Liver (tissue), 9 donors: ENCODE measurements around the gene SIL1. TPM values are rescaled to one million over a fixed set of nuclear protein-coding genes. Genes with fewer than 3 reads are reported as not detected.

Source experiments
- DNase-seq: peaks from one replicate; pipeline ENCODE4 v3.0.0-alpha.2; 2017; ENCODE audit warnings: low spot score
- H3K27ac ChIP-seq, 2 donors: one replicate each; pipeline ENCODE4 v1.7.0; 2013; ENCODE audit warnings: inconsistent platforms in 2 of 2, low read length in 2 of 2, control low read depth in 1 of 2, low read depth in 1 of 2, mild to moderate bottlenecking in 1 of 2
- H3K27me3 ChIP-seq, 4 donors: one replicate each; pipeline versions ENCODE4 v1.6.1 to v1.7.0; 2013; ENCODE audit warnings: low read length in 3 of 4, inconsistent platforms in 1 of 4, mild to moderate bottlenecking in 1 of 4, moderate library complexity in 1 of 4; ENCODE audit not compliant: control insufficient read depth in 4 of 4, insufficient read depth in 4 of 4
- H3K36me3 ChIP-seq, 4 donors: one replicate each; pipeline versions ENCODE4 v1.6.1 to v1.7.0; 2013; ENCODE audit warnings: low read length in 3 of 4, mild to moderate bottlenecking in 3 of 4, low read depth in 1 of 4, moderate library complexity in 1 of 4; ENCODE audit not compliant: control insufficient read depth in 4 of 4, insufficient read depth in 3 of 4
- H3K4me1 ChIP-seq, 4 donors: one replicate each; pipeline versions ENCODE4 v1.6.1 to v1.7.0; 2013; ENCODE audit warnings: low read length in 3 of 4, mild to moderate bottlenecking in 3 of 4, moderate library complexity in 1 of 4; ENCODE audit not compliant: control insufficient read depth in 4 of 4, insufficient read depth in 4 of 4
- H3K4me3 ChIP-seq, 3 donors: one replicate each; pipeline versions ENCODE4 v1.6.1 to v1.7.0; 2013; ENCODE audit warnings: low read length in 3 of 3, control low read depth in 1 of 3, low read depth in 1 of 3, mild to moderate bottlenecking in 1 of 3
- H3K9ac ChIP-seq, 2 donors: one replicate each; pipeline ENCODE4 v1.7.0; 2013; ENCODE audit warnings: low read length in 2 of 2, mild to moderate bottlenecking in 2 of 2, moderate library complexity in 2 of 2, control low read depth in 1 of 2, low read depth in 1 of 2
- H3K9me3 ChIP-seq, 4 donors: one replicate each; pipeline versions ENCODE4 v1.6.1 to v1.7.0; 2013; ENCODE audit warnings: low read length in 3 of 4; ENCODE audit not compliant: control insufficient read depth in 4 of 4
- EGR1 ChIP-seq, 2 donors: IDR thresholded peaks; 2 replicates each; pipeline ENCODE4 v1.6.1; 2016 to 2018; ENCODE audit warnings: antibody characterized with exemption in 2 of 2, low read depth in 2 of 2
- FOXA1 ChIP-seq: IDR thresholded peaks from 2 replicates; pipeline ENCODE4 v1.6.1; 2016; ENCODE audit warnings: antibody characterized with exemption
- FOXA2 ChIP-seq: IDR thresholded peaks from 2 replicates; pipeline ENCODE4 v1.6.1; 2016; ENCODE audit warnings: antibody characterized with exemption
- GABPA ChIP-seq, 2 donors: IDR thresholded peaks in 1 of 2; conservative IDR thresholded peaks in 1 of 2; 2 replicates each; pipeline ENCODE4 v1.6.1; 2016; ENCODE audit warnings: antibody characterized with exemption in 2 of 2, mild to moderate bottlenecking in 1 of 2, moderate library complexity in 1 of 2
- HNF4G ChIP-seq: IDR thresholded peaks from 2 replicates; pipeline ENCODE4 v1.6.1; 2016; ENCODE audit warnings: antibody characterized with exemption
- JUND ChIP-seq, 2 donors: IDR thresholded peaks; 2 replicates each; pipeline ENCODE4 v1.6.1; 2016; ENCODE audit warnings: antibody characterized with exemption in 2 of 2
- NR2F2 ChIP-seq: IDR thresholded peaks from 2 replicates; pipeline ENCODE4 v1.6.1; 2016; ENCODE audit warnings: antibody characterized with exemption
- RAD21 ChIP-seq, 2 donors: IDR thresholded peaks; 2 replicates each; pipeline ENCODE4 v1.6.1; 2016; ENCODE audit warnings: antibody characterized with exemption in 2 of 2, mild to moderate bottlenecking in 2 of 2
- RXRA ChIP-seq, 2 donors: IDR thresholded peaks; 2 replicates each; pipeline ENCODE4 v1.6.1; 2017 to 2018; ENCODE audit warnings: antibody characterized with exemption in 2 of 2, mild to moderate bottlenecking in 1 of 2
- TAF1 ChIP-seq: conservative IDR thresholded peaks from 2 replicates; pipeline ENCODE4 v1.6.1; 2016; ENCODE audit warnings: antibody characterized with exemption, mild to moderate bottlenecking
- YY1 ChIP-seq: IDR thresholded peaks from 2 replicates; pipeline ENCODE4 v1.6.1; 2016; ENCODE audit warnings: antibody characterized with exemption, mild to moderate bottlenecking
- WGBS: extraction: QIAGEN DNeasy Blood & Tissue Kit; methylation state at CpG from one replicate; pipeline ENCODE4 v1.1.7; 2013; 5-methylcytosine and 5-hydroxymethylcytosine counted together
- polyA plus RNA-seq, 2 donors: library from polyadenylated mRNA; stranded (reverse) in 1 of 2; unstranded in 1 of 2; fragments of 200-250 nt in 1 of 2; fragments of >200 nt in 1 of 2; fragmentation: Nextera tagmentation in 1 of 2; extraction: Ambion mirVana in 1 of 2; gene quantifications; one replicate each; pipeline versions ENCODE4 v1.2.1 to v1.2.3, GENCODE V29; 2013 to 2015
- total RNA-seq, 2 donors: library from RNA; depleted of rRNA; stranded (reverse); fragments of >200 nt; gene quantifications; one replicate each; pipeline ENCODE4 v1.2.3, GENCODE V29; 2014
- TF ChIP-seq, protein P1 (sequence below): fragments of 150-350 bp; IDR thresholded peaks from 2 replicates; pipeline ENCODE4 v1.5.1; 2017; ENCODE audit warnings: improper control_type of control experiment, low read depth, low read length; ENCODE audit not compliant: missing input control
- TF ChIP-seq, protein P2 (sequence below): IDR thresholded peaks from 2 replicates; pipeline ENCODE4 v1.6.1; 2016; ENCODE audit warnings: antibody characterized with exemption
- TF ChIP-seq, protein P3 (sequence below): IDR thresholded peaks from 2 replicates; pipeline ENCODE4 v1.6.1; 2016; ENCODE audit warnings: antibody characterized with exemption
- TF ChIP-seq, protein P4 (sequence below): IDR thresholded peaks from 2 replicates; pipeline ENCODE4 v1.6.1; 2016; ENCODE audit warnings: antibody characterized with exemption
- donor health status: healthy.
- donor health status: healthy.
- donor health status: healthy.
- donor health status: healthy.
- donor health status: healthy.

Gene SIL1
- total and polyA plus RNA-seq, 4 donors = 38.1 to 95.1 (median 76.2) TPM

DNA sequence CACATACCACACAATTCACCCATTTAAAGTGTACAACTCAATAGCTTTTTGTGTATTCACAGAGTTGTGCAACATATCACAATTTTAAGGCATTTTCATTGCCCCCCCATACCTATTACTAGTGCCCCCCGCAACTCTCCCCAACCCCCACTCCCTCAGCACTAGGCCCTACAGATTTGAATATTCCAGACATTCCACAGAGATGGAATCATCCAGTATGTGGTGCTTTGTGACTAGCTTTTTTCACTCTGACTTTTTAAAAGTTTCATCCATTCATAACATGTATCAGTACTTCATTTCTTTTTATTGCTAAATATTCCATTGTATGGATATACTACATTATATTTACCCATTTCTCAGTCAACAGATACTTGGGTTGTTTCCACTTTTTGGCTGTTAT, 220.1 kb downstream of the SIL1 start (continued):
- no peak for TF ChIP-seq EGR1 (IDR thresholded peaks at IDR 0.05; ENCODE audit: low read depth in 2 of 2)
- TF ChIP-seq, protein P1, sequence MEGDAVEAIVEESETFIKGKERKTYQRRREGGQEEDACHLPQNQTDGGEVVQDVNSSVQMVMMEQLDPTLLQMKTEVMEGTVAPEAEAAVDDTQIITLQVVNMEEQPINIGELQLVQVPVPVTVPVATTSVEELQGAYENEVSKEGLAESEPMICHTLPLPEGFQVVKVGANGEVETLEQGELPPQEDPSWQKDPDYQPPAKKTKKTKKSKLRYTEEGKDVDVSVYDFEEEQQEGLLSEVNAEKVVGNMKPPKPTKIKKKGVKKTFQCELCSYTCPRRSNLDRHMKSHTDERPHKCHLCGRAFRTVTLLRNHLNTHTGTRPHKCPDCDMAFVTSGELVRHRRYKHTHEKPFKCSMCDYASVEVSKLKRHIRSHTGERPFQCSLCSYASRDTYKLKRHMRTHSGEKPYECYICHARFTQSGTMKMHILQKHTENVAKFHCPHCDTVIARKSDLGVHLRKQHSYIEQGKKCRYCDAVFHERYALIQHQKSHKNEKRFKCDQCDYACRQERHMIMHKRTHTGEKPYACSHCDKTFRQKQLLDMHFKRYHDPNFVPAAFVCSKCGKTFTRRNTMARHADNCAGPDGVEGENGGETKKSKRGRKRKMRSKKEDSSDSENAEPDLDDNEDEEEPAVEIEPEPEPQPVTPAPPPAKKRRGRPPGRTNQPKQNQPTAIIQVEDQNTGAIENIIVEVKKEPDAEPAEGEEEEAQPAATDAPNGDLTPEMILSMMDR = no peak

DNA sequence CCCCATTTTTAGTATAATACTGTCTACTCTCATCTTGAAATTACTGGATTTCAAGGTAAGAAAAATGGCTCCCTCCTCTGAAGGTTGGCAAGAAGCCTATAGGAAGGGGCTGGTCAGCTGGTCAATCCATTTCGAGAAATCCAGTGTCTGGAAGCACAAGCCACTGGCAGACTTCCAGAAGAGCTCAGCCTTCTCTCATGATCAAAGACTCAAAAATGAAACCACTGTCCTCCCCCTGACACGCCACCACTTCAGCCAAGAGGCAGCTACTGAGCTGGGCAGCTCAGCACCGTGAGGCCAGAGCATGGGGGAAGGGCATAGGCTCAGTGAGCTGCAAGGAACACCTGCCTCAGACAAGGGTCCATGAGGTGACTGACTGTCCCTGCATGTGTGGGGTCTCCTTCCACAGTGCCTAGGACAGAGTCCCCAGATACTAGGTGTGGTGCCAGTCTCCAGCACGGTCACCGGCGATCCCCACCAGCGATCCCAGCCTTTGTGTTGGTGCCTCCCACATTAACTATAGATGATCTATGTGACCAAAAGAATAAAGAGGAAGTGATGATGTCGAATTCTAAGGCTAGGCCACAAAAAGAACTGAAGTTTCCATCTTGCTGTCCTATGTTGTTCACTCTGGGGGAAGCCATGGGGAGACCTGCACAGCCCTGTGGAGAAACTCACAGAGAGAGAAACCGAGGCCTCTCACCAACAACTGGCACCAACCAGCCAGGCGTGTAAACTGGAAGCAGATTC, 222.9 kb downstream of the SIL1 start:
- DNase-seq = no peak
- WGBS = 87% methylated on average over 10 of the region's 10 CpGs
- no peak overlapping the region for H3K9ac ChIP-seq

DNA sequence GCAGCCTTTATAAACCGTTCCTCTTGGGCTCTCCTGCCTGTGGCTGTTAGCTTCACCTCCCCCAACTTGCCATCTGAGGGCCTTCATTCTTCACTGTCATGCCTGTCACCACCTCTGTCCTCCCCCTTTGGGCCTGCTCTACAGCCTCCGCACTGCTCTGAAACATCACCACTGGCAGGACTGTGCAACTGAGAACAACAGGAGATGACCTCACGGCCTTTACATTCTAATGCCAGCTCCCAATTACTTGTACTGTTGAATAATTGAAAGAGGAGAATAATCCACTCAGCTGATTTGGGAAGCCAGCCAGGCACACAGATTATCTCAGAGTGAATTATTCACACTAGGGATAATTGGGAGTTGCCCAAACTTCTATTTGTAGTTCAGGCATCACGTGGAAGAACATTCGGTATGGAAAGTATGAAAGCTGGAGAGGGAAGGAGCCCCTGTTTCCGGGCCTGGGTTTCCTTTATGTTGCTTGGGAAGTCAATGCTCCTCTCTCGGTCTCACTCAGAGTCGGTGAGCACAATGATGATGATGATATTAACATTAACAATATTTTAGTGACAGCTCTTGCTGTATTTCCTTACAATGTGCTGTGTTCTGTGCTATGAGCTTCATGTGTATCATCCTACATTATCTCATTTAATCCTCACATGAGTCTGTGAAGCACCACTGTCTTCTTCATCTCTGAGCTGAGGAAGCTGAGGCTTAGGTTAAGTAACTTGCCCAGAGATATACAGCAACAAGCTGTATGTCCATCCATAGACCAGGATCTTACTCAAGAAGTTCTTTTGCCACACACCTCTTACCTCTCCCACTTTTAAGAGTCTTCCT, 223.7 kb downstream of the SIL1 start:
- DNase-seq = no peak
- 77% methylated on average over 8 of the region's 8 CpGs for WGBS
- Histone ChIP-seq H3K9ac (no peak overlapping the region), H3K27ac (peak overlapping the region; percentile 24 to 31), H3K27me3 (no peaks in the 10 kb centered on the region), H3K36me3 (no peaks in the 10 kb centered on the region), H3K9me3 (no peaks in the 10 kb centered on the region), H3K4me3 (no peak overlapping the region), H3K4me1 (no peaks in the 10 kb centered on the region)
- TF ChIP-seq JUND (IDR thresholded peaks at IDR 0.05) = peak in 1 of 2 donors; percentile 13
- TF ChIP-seq NR2F2 = peak; percentile 65
- no peak for TF ChIP-seq YY1
- no peak for TF ChIP-seq FOXA2
- no peak for TF ChIP-seq TAF1
- TF ChIP-seq FOXA1 = no peak
- TF ChIP-seq RAD21 (IDR thresholded peaks at IDR 0.05) = peak in 1 of 2 donors; percentile 4
- no peak for TF ChIP-seq GABPA (IDR thresholded peaks at IDR 0.05 in 1 of 2, conservative IDR thresholded peaks at IDR 0.05 in 1 of 2)
- TF ChIP-seq HNF4G = no peak
- TF ChIP-seq, protein P2, sequence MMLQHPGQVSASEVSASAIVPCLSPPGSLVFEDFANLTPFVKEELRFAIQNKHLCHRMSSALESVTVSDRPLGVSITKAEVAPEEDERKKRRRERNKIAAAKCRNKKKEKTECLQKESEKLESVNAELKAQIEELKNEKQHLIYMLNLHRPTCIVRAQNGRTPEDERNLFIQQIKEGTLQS = no peak
- no peak for TF ChIP-seq RXRA (IDR thresholded peaks at IDR 0.05)
- TF ChIP-seq, protein P3, sequence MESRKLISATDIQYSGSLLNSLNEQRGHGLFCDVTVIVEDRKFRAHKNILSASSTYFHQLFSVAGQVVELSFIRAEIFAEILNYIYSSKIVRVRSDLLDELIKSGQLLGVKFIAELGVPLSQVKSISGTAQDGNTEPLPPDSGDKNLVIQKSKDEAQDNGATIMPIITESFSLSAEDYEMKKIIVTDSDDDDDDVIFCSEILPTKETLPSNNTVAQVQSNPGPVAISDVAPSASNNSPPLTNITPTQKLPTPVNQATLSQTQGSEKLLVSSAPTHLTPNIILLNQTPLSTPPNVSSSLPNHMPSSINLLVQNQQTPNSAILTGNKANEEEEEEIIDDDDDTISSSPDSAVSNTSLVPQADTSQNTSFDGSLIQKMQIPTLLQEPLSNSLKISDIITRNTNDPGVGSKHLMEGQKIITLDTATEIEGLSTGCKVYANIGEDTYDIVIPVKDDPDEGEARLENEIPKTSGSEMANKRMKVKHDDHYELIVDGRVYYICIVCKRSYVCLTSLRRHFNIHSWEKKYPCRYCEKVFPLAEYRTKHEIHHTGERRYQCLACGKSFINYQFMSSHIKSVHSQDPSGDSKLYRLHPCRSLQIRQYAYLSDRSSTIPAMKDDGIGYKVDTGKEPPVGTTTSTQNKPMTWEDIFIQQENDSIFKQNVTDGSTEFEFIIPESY = no peak
- TF ChIP-seq, protein P1 = no peak
- TF ChIP-seq, protein P4, sequence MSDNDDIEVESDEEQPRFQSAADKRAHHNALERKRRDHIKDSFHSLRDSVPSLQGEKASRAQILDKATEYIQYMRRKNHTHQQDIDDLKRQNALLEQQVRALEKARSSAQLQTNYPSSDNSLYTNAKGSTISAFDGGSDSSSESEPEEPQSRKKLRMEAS = no peak

More for the DNA sequence above, 222.9 kb downstream of the SIL1 start:
- Histone ChIP-seq H3K27me3 (no peaks in the 10 kb centered on the region), H3K4me1 (no peaks in the 10 kb centered on the region), H3K4me3 (no peak overlapping the region), H3K9me3 (no peaks in the 10 kb centered on the region), H3K27ac (peak overlapping the region; percentile 24 to 31), H3K36me3 (no peaks in the 10 kb centered on the region)
- TF ChIP-seq, protein P1 = no peak
- peak; percentile 11 for TF ChIP-seq YY1
- TF ChIP-seq RAD21 (IDR thresholded peaks at IDR 0.05) = peak in 1 of 2 donors; percentile 5
